Hematopoietic multipotent progenitor cell treated with erythropoietin and hydrocortisone succinate and interleukin-3 and kit ligand, for 6 days (in vitro differentiated cells): ENCODE measurements around the gene FOXP1.
A peak's percentile ranks its signal among the peaks of the same experiment; 100 is the strongest.

Experiments used
- DNase-seq: peaks from one replicate; pipeline ENCODE4 v3.0.0-alpha.2; 2015

The FOXP1 gene

GRCh38 chr3:71160785-71161546, 422.6 kb downstream of the FOXP1 start:
- no peak for DNase-seq

GRCh38 chr3:71156062-71156665, 427.4 kb downstream of the FOXP1 start:
- no peak for DNase-seq

GRCh38 chr3:71154846-71155245, 428.7 kb downstream of the FOXP1 start:
- no peak for DNase-seq

- DNase-seq, result no peak
Observed at GRCh38 chr3:71153713-71154112, 429.8 kb downstream of the FOXP1 start.

- DNase-seq, result no peak
Observed at GRCh38 chr3:71152892-71153265, 430.6 kb downstream of the FOXP1 start.

- DNase-seq, result peak; percentile 20
Observed at GRCh38 chr3:71152039-71152891, 431.3 kb downstream of the FOXP1 start.

GRCh38 chr3:71149959-71150954, 433.3 kb downstream of the FOXP1 start:
- DNase-seq, result peak; percentile 38

GRCh38 chr3:71148455-71149060, 435.0 kb downstream of the FOXP1 start:
- no peak for DNase-seq

- no peak for DNase-seq
Observed at GRCh38 chr3:71146673-71147072, 436.9 kb downstream of the FOXP1 start.

- no peak for DNase-seq
Observed at GRCh38 chr3:71145954-71146353, 437.6 kb downstream of the FOXP1 start.

GRCh38 chr3:71144525-71145253, 438.8 kb downstream of the FOXP1 start:
- DNase-seq, result no peak

GRCh38 chr3:71143493-71143892, 440.0 kb downstream of the FOXP1 start:
- no peak for DNase-seq

- DNase-seq, result peak; percentile 57
Observed at GRCh38 chr3:71142441-71143161, 440.9 kb downstream of the FOXP1 start.

- DNase-seq, result no peak
Observed at GRCh38 chr3:71140477-71140876, 443.1 kb downstream of the FOXP1 start.

GRCh38 chr3:71139496-71139895, 444.0 kb downstream of the FOXP1 start:
- no peak for DNase-seq

GRCh38 chr3:71138410-71138809, 445.1 kb downstream of the FOXP1 start:
- DNase-seq, result no peak

- DNase-seq, result no peak
Observed at GRCh38 chr3:71136276-71136675, 447.3 kb downstream of the FOXP1 start.

- no peak for DNase-seq
Observed at GRCh38 chr3:71135373-71136088, 448.0 kb downstream of the FOXP1 start.

GRCh38 chr3:71134521-71134920, 449.0 kb downstream of the FOXP1 start:
- no peak for DNase-seq

- DNase-seq, result no peak
Observed at GRCh38 chr3:71133865-71134264, 449.7 kb downstream of the FOXP1 start.
